ENCODE measurements around the gene LRRC66. TPM values are rescaled to one million over a fixed set of nuclear protein-coding genes. Genes with fewer than 3 reads are reported as not detected.

The LRRC66 gene
- total RNA-seq, 2 experiments from 2014 or later, result 0.11 TPM; not detected in 1

DNA sequence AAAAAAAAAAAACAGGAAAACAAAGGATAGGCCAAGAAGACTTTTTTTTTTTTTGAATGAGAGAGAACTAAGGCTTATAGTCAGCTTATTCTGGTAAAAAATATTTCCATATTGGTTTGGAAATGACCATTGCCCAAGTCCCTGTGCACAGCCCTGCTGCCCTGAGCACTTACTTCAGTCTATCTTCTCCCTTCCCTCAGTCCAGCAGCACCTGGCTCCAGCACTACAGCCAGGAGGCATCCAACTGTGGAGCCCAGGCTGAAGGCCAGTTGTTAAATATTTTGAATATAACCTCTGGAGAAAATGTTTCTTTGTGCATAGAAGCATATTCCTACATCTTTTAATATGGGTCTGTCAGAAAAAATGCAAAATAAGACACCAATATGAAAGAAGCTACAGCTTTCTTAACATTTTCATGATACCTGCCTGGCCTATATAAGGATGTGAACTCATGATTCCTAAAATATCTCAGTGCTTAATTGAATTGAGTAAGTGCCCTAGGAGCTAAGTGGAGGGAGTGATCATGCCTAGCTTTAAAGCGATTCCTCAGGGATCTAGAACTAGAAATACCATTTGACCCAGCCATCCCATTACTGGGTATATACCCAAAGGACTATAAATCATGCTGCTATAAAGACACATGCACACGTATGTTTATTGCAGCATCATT is 14.4 kb downstream of the LRRC66 start:
- intact Hi-C loops (cut with DNase I, micrococcal nuclease), result loop anchor here in 1 of 2 experiments (10.0 kb wide), 1 partner anchor 59 kb away; no protein-coding TSS in a partner anchor
- no peak for ATAC-seq (ENCODE audit: poor library complexity)
- Histone ChIP-seq H3K4me3 (ENCODE audit: low read length) (no peak overlapping the region), H3K9me3 (ENCODE audit: control insufficient read depth in 1 of 2, insufficient read depth in 1 of 2, low read length in 2 of 2) (no peaks in the 10 kb centered on the region), H3K27me3 (ENCODE audit: control insufficient read depth in 1 of 2, insufficient read depth in 2 of 2, low read length in 2 of 2) (no peaks in the 10 kb centered on the region), H3K4me1 (ENCODE audit: insufficient read depth, low read length) (no peaks in the 10 kb centered on the region), H3K36me3 (ENCODE audit: insufficient read depth, low read length) (no peaks in the 10 kb centered on the region), H3K27ac (ENCODE audit: low read depth in 1 of 2, low read length in 2 of 2) (no peak overlapping the region)
- ChIA-PET CTCF (no interaction called here), POLR2A (no interaction called here)
- no peak for DNase-seq
- no peak overlapping the region for H3K27ac Mint-ChIP-seq
- H3K4me1 Mint-ChIP-seq (ENCODE audit: low read depth), result no peaks in the 10 kb centered on the region
- TF ChIP-seq, protein P1, sequence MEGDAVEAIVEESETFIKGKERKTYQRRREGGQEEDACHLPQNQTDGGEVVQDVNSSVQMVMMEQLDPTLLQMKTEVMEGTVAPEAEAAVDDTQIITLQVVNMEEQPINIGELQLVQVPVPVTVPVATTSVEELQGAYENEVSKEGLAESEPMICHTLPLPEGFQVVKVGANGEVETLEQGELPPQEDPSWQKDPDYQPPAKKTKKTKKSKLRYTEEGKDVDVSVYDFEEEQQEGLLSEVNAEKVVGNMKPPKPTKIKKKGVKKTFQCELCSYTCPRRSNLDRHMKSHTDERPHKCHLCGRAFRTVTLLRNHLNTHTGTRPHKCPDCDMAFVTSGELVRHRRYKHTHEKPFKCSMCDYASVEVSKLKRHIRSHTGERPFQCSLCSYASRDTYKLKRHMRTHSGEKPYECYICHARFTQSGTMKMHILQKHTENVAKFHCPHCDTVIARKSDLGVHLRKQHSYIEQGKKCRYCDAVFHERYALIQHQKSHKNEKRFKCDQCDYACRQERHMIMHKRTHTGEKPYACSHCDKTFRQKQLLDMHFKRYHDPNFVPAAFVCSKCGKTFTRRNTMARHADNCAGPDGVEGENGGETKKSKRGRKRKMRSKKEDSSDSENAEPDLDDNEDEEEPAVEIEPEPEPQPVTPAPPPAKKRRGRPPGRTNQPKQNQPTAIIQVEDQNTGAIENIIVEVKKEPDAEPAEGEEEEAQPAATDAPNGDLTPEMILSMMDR (IDR thresholded peaks at IDR 0.05), result no peak
- no peaks in the 10 kb centered on the region for H3K36me3 Mint-ChIP-seq (ENCODE audit: low read depth)
- no peaks in the 10 kb centered on the region for H3K9me3 Mint-ChIP-seq
- H3K27me3 Mint-ChIP-seq, result no peaks in the 10 kb centered on the region
- no peak overlapping the region for H3K4me3 Mint-ChIP-seq

DNA sequence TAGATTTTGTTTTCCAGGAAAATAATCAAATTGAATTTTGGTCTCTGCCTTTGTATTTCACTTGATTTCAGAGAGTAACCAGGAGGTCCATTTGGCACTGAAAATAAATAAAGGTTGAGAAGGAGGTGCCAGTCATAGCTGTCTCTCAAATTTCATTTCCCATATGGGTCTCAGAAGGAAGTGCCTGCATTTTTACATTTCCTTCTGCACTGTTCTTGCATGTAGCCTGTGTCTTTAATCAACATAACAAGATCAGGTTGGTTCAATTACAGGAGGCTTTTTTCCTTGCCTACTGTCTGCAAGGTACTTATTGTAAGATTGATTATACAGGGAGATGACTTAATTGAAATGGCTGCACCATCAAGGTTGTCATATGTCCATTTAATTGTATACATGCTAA is 15.7 kb downstream of the LRRC66 start:
- intact Hi-C loops (cut with DNase I, micrococcal nuclease), result loop anchor here in 1 of 2 experiments (10.0 kb wide), 1 partner anchor 60 kb away; no protein-coding TSS in a partner anchor
- Mint-ChIP-seq H3K27ac (no peak overlapping the region), H3K27me3 (no peaks in the 10 kb centered on the region), H3K4me1 (ENCODE audit: low read depth) (no peaks in the 10 kb centered on the region), H3K4me3 (no peak overlapping the region), H3K36me3 (ENCODE audit: low read depth) (no peaks in the 10 kb centered on the region), H3K9me3 (no peaks in the 10 kb centered on the region)
- DNase-seq (no peak), ATAC-seq (ENCODE audit: poor library complexity) (no peak)
- POLR2A ChIA-PET, result no interaction called here
- TF ChIP-seq, protein P1 (IDR thresholded peaks at IDR 0.05), result no peak
- Histone ChIP-seq H3K4me3 (ENCODE audit: low read length) (no peak overlapping the region), H3K4me1 (ENCODE audit: insufficient read depth, low read length) (no peaks in the 10 kb centered on the region), H3K36me3 (ENCODE audit: insufficient read depth, low read length) (no peaks in the 10 kb centered on the region), H3K9me3 (ENCODE audit: control insufficient read depth in 1 of 2, insufficient read depth in 1 of 2, low read length in 2 of 2) (no peaks in the 10 kb centered on the region), H3K27ac (ENCODE audit: low read depth in 1 of 2, low read length in 2 of 2) (no peak overlapping the region), H3K27me3 (ENCODE audit: control insufficient read depth in 1 of 2, insufficient read depth in 2 of 2, low read length in 2 of 2) (no peaks in the 10 kb centered on the region)
- CTCF ChIA-PET, result no interaction called here

DNA sequence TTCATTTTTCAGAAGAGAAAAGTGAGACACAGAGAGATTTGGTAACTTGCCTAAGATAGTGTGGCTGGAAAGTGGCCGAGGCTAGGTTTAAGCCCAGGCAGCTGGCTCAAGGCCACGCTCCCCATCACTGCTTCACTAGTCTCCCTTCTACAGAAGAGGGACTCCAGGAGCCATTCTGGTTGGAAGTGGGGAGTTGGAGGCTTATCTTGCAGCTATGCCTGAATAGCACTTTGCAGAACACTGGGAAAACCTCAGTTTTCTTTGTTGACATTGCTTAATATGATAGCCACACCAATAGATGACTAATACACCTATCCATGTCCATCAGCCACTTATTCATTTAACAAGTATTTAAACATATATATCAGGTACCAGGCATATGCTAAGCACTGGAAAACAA is 18.5 kb downstream of the LRRC66 start:
- CTCF ChIA-PET, result no interaction called here
- Histone ChIP-seq H3K27me3 (ENCODE audit: control insufficient read depth in 1 of 2, insufficient read depth in 2 of 2, low read length in 2 of 2) (no peaks in the 10 kb centered on the region), H3K27ac (ENCODE audit: low read depth in 1 of 2, low read length in 2 of 2) (no peak overlapping the region), H3K9me3 (ENCODE audit: control insufficient read depth in 1 of 2, insufficient read depth in 1 of 2, low read length in 2 of 2) (no peaks in the 10 kb centered on the region), H3K4me1 (ENCODE audit: insufficient read depth, low read length) (no peaks in the 10 kb centered on the region), H3K4me3 (ENCODE audit: low read length) (no peak overlapping the region), H3K36me3 (ENCODE audit: insufficient read depth, low read length) (no peaks in the 10 kb centered on the region)
- Mint-ChIP-seq H3K9me3 (no peaks in the 10 kb centered on the region), H3K4me3 (no peak overlapping the region), H3K27ac (no peak overlapping the region), H3K36me3 (ENCODE audit: low read depth) (no peaks in the 10 kb centered on the region), H3K27me3 (no peaks in the 10 kb centered on the region), H3K4me1 (ENCODE audit: low read depth) (no peaks in the 10 kb centered on the region)
- TF ChIP-seq, protein P1 (IDR thresholded peaks at IDR 0.05), result no peak
- no peak for ATAC-seq (ENCODE audit: poor library complexity)
- no peak for DNase-seq
- POLR2A ChIA-PET, result no interaction called here
- intact Hi-C loops (cut with DNase I, micrococcal nuclease), result loop anchor here in 1 of 2 experiments (10.0 kb wide), 1 partner anchor 63 kb away; no protein-coding TSS in a partner anchor

Data from CD4-positive, alpha-beta T cell (primary cell).